HT-29 (cell line): ENCODE measurements around the gene TMPRSS13. TPM values are rescaled to one million over a fixed set of nuclear protein-coding genes. Genes with fewer than 3 reads are reported as not detected.

Source experiments
- DNase-seq: peaks from one replicate; pipeline ENCODE4 v3.0.0-alpha.2; 2015; ENCODE audit warnings: low spot score
- total RNA-seq: library from RNA; depleted of rRNA; stranded (reverse); fragments of >200 nt; shearing (Covaris generic); gene quantifications from 2 replicates; pipeline ENCODE4 v1.2.3, GENCODE V29; 2014

Gene TMPRSS13
- total RNA-seq, 1 experiment from 2014 or later: 3.1 TPM

GRCh38 chr11:117914398-117914761, 14.8 kb downstream of the TMPRSS13 start:
- no peak for DNase-seq

GRCh38 chr11:117913736-117914397, 15.3 kb downstream of the TMPRSS13 start:
- no peak for DNase-seq

- DNase-seq: no peak
These were observed 16.7 kb downstream of the TMPRSS13 start for GRCh38 chr11:117912497-117912896.

- DNase-seq: no peak
These were observed 17.5 kb downstream of the TMPRSS13 start for GRCh38 chr11:117911694-117912093.

- no peak for DNase-seq
These were observed 18.1 kb downstream of the TMPRSS13 start for GRCh38 chr11:117910941-117911655.

- DNase-seq: no peak
These were observed 18.7 kb downstream of the TMPRSS13 start for GRCh38 chr11:117910525-117910924.

GRCh38 chr11:117909611-117910382, 19.4 kb downstream of the TMPRSS13 start:
- DNase-seq: no peak

- no peak for DNase-seq
These were observed 20.1 kb downstream of the TMPRSS13 start for GRCh38 chr11:117908959-117909610.

GRCh38 chr11:117908109-117908895, 20.9 kb downstream of the TMPRSS13 start:
- no peak for DNase-seq

GRCh38 chr11:117907276-117908108, 21.7 kb downstream of the TMPRSS13 start:
- DNase-seq: peak; percentile 98

- no peak for DNase-seq
These were observed 22.5 kb downstream of the TMPRSS13 start for GRCh38 chr11:117906710-117907109.

GRCh38 chr11:117906126-117906525, 23.1 kb downstream of the TMPRSS13 start:
- DNase-seq: no peak

- no peak for DNase-seq
These were observed 23.7 kb downstream of the TMPRSS13 start for GRCh38 chr11:117905524-117905923.

- DNase-seq: no peak
These were observed 25.5 kb downstream of the TMPRSS13 start for GRCh38 chr11:117903505-117904382.

GRCh38 chr11:117902001-117902845, 27.0 kb downstream of the TMPRSS13 start:
- DNase-seq: no peak

GRCh38 chr11:117901601-117902000, 27.6 kb downstream of the TMPRSS13 start:
- no peak for DNase-seq

- DNase-seq: no peak
These were observed 28.3 kb downstream of the TMPRSS13 start for GRCh38 chr11:117900720-117901440.
